CD4-positive, alpha-beta memory T cell (primary cell): Measurements from ENCODE around the gene SNAP91. TPM values are rescaled to one million over a fixed set of nuclear protein-coding genes. Genes with fewer than 3 reads are reported as not detected.
"Not testable (repeated sequence)": the region's sequence is repeated elsewhere in the genome, so short reads cannot be mapped to it uniquely, and the experiment has no call there.

Source experiments
- CTCF ChIA-PET: fragments of 350-600 bp; sonication (Branson Sonifier 250); formaldehyde crosslinking; loops from one replicate; lab custom pipeline; 2021; ENCODE audit warnings: inconsistent platforms; ENCODE audit not compliant: partially characterized antibody; lab: Charles Lee
- POLR2A ChIA-PET: fragments of 350-600 bp; sonication (Branson Sonifier 250); formaldehyde crosslinking; loops from one replicate; lab custom pipeline; 2021; ENCODE audit not compliant: partially characterized antibody; lab: Charles Lee
- DNase-seq, 5 donors: peaks; one replicate each; pipeline versions ENCODE4 v3.0.0 to v3.0.0-alpha.2; 2020 to 2022; ENCODE audit warnings: mixed read lengths in 1 of 5
- H3K27ac ChIP-seq: one replicate; pipeline ENCODE4 v1.7.0; 2013; ENCODE audit warnings: low read depth, low read length
- H3K27me3 ChIP-seq: 2 replicates; pipeline ENCODE4 v1.7.0; 2013; ENCODE audit warnings: mild to moderate bottlenecking, low read length, moderate library complexity; ENCODE audit not compliant: insufficient read depth
- H3K36me3 ChIP-seq: 2 replicates; pipeline ENCODE4 v1.7.0; 2013; ENCODE audit warnings: mild to moderate bottlenecking, low read length, moderate library complexity; ENCODE audit not compliant: insufficient read depth
- H3K4me1 ChIP-seq: 2 replicates; pipeline ENCODE4 v1.7.0; 2013; ENCODE audit warnings: mild to moderate bottlenecking, low read length, moderate library complexity; ENCODE audit not compliant: insufficient read depth
- H3K4me3 ChIP-seq, 2 donors: one replicate each; pipeline ENCODE4 v1.7.0; 2013; ENCODE audit warnings: low read length in 2 of 2, mild to moderate bottlenecking in 1 of 2
- H3K9me3 ChIP-seq, 2 donors: one replicate each; pipeline ENCODE4 v1.7.0; 2013; ENCODE audit warnings: low read length in 2 of 2, control low read depth in 1 of 2; ENCODE audit not compliant: control insufficient read depth in 1 of 2
- H3K27ac Mint-ChIP-seq, 7 donors: one replicate each; pipeline ENCODE4 v1.8.0; 2020 to 2021; ENCODE audit warnings: mixed read lengths in 7 of 7, mild to moderate bottlenecking in 6 of 7, inconsistent platforms in 3 of 7, moderate library complexity in 3 of 7
- H3K27me3 Mint-ChIP-seq, 2 donors: one replicate each; pipeline ENCODE4 v1.8.0; 2020 to 2021; ENCODE audit warnings: mixed read lengths in 2 of 2
- H3K36me3 Mint-ChIP-seq, 2 donors: one replicate each; pipeline ENCODE4 v1.8.0; 2020 to 2021; ENCODE audit warnings: mixed read lengths in 2 of 2, inconsistent platforms in 1 of 2, mild to moderate bottlenecking in 1 of 2
- H3K4me1 Mint-ChIP-seq, 4 donors: one replicate each; pipeline ENCODE4 v1.8.0; 2020 to 2021; ENCODE audit warnings: mixed read lengths in 4 of 4, mild to moderate bottlenecking in 1 of 4
- H3K4me3 Mint-ChIP-seq, 8 donors: one replicate each; pipeline ENCODE4 v1.8.0; 2020 to 2021; ENCODE audit warnings: mixed read lengths in 8 of 8, mild to moderate bottlenecking in 7 of 8, moderate library complexity in 6 of 8, inconsistent platforms in 3 of 8
- H3K9me3 Mint-ChIP-seq, 8 donors: one replicate each; pipeline ENCODE4 v1.8.0; 2020 to 2021; ENCODE audit warnings: mixed read lengths in 8 of 8, mild to moderate bottlenecking in 5 of 8, inconsistent platforms in 3 of 8, moderate library complexity in 1 of 8
- intact Hi-C: fragments of 100-400 bp; cut with micrococcal nuclease; formaldehyde crosslinking; loops from one replicate; pipeline ENCODE4 v1.15.1; 2023
- polyA plus RNA-seq, 2 donors: library from polyadenylated mRNA; unstranded; fragments of 300-500 nt; fragmentation: Illumina TruSeq; gene quantifications; one replicate each; pipeline ENCODE4 v1.2.3, GENCODE V29; 2021
- total RNA-seq, 2 experiments: library from RNA; stranded (reverse); gene quantifications; one replicate each; pipeline ENCODE4 v1.2.3, GENCODE V29; 2021

SNAP91 gene
- total and polyA plus RNA-seq, 4 experiments from 2014 or later: not detected

- H3K4me3 Mint-ChIP-seq: no peak overlapping the region
- no peak overlapping the region for H3K27ac Mint-ChIP-seq
- CTCF ChIA-PET: no interaction called here
- no peaks in the 10 kb centered on the region for H3K36me3 ChIP-seq
- H3K4me1 Mint-ChIP-seq: peaks cover 0 to 3% (median 2%) of the 10 kb centered on the region in 4 donors
- no peak overlapping the region for H3K27ac ChIP-seq
- H3K27me3 ChIP-seq: no peaks in the 10 kb centered on the region
- no peak overlapping the region for H3K4me3 ChIP-seq
- POLR2A ChIA-PET: no interaction called here
- H3K36me3 Mint-ChIP-seq: no peaks in the 10 kb centered on the region
- H3K4me1 ChIP-seq: no peaks in the 10 kb centered on the region
- peaks cover 0 to 2% of the 10 kb centered on the region in 2 donors for H3K27me3 Mint-ChIP-seq
- H3K9me3 Mint-ChIP-seq: no peaks in the 10 kb centered on the region
- no peaks in the 10 kb centered on the region for H3K9me3 ChIP-seq
- intact Hi-C loops: no loop called here
- no peak for DNase-seq
These were observed 118.5 kb downstream of the SNAP91 start for GRCh38 chr6:83590416-83590815.

GRCh38 chr6:83589076-83589475, 119.8 kb downstream of the SNAP91 start:
- no peaks in the 10 kb centered on the region for H3K36me3 Mint-ChIP-seq
- Histone ChIP-seq H3K4me1 (no peaks in the 10 kb centered on the region), H3K9me3 (no peaks in the 10 kb centered on the region), H3K36me3 (no peaks in the 10 kb centered on the region), H3K4me3 (no peak overlapping the region), H3K27me3 (no peaks in the 10 kb centered on the region), H3K27ac (no peak overlapping the region)
- no peaks in the 10 kb centered on the region for H3K9me3 Mint-ChIP-seq
- ChIA-PET POLR2A (no interaction called here), CTCF (no interaction called here)
- no peak overlapping the region for H3K4me3 Mint-ChIP-seq
- H3K27me3 Mint-ChIP-seq: peaks cover 0 to 2% of the 10 kb centered on the region in 2 donors
- H3K4me1 Mint-ChIP-seq: peaks cover 0 to 3% (median 2%) of the 10 kb centered on the region in 4 donors
- H3K27ac Mint-ChIP-seq: no peak overlapping the region
- DNase-seq: no peak
- intact Hi-C loops: no loop called here

GRCh38 chr6:83578057-83578456, 130.8 kb downstream of the SNAP91 start:
- Histone ChIP-seq H3K36me3 (no peaks in the 10 kb centered on the region), H3K4me3 (no peak overlapping the region), H3K9me3 (no peaks in the 10 kb centered on the region), H3K4me1 (no peaks in the 10 kb centered on the region), H3K27me3 (no peaks in the 10 kb centered on the region), H3K27ac (no peak overlapping the region)
- Mint-ChIP-seq H3K4me3 (no peak overlapping the region), H3K27ac (no peak overlapping the region), H3K4me1 (no peaks in the 10 kb centered on the region), H3K36me3 (no peaks in the 10 kb centered on the region), H3K9me3 (no peaks in the 10 kb centered on the region), H3K27me3 (peaks cover 1 to 2% of the 10 kb centered on the region in 2 donors)
- ChIA-PET CTCF (no interaction called here), POLR2A (no interaction called here)
- intact Hi-C loops: no loop called here
- DNase-seq: no peak

- Mint-ChIP-seq H3K36me3 (no peaks in the 10 kb centered on the region), H3K4me3 (no peak overlapping the region), H3K27ac (no peak overlapping the region), H3K27me3 (no peaks in the 10 kb centered on the region), H3K4me1 (no peaks in the 10 kb centered on the region), H3K9me3 (peaks cover 0 to 4% (median 2%) of the 10 kb centered on the region in 8 donors)
- H3K27ac ChIP-seq: no peak overlapping the region
- no peak for DNase-seq
- H3K9me3 ChIP-seq: no peaks in the 10 kb centered on the region
- POLR2A ChIA-PET: no interaction called here
- no peaks in the 10 kb centered on the region for H3K36me3 ChIP-seq
- H3K4me1 ChIP-seq: no peaks in the 10 kb centered on the region
- no peaks in the 10 kb centered on the region for H3K27me3 ChIP-seq
- no peak overlapping the region for H3K4me3 ChIP-seq
- intact Hi-C loops: no loop called here
- CTCF ChIA-PET: no interaction called here
These were observed 134.1 kb downstream of the SNAP91 start for GRCh38 chr6:83574783-83575182.

GRCh38 chr6:83571663-83572185, 137.2 kb downstream of the SNAP91 start:
- H3K4me3 ChIP-seq, DNase-seq, H3K27ac ChIP-seq, POLR2A ChIA-PET, H3K27me3 Mint-ChIP-seq, H3K36me3 Mint-ChIP-seq, H3K36me3 ChIP-seq, CTCF ChIA-PET, H3K4me1 Mint-ChIP-seq, H3K9me3 Mint-ChIP-seq, H3K27me3 ChIP-seq, H3K27ac Mint-ChIP-seq, H3K9me3 ChIP-seq, H3K4me1 ChIP-seq, intact Hi-C loops: not testable (repeated sequence)
- peak overlapping the region in 1 of 8 donors; percentile 29 for H3K4me3 Mint-ChIP-seq

GRCh38 chr6:83558975-83559374, 149.9 kb downstream of the SNAP91 start:
- Mint-ChIP-seq H3K4me1 (no peaks in the 10 kb centered on the region), H3K4me3 (no peak overlapping the region), H3K9me3 (peaks cover 0 to 9% (median 3%) of the 10 kb centered on the region in 8 donors), H3K36me3 (no peaks in the 10 kb centered on the region), H3K27me3 (peaks cover 0 to under 1% of the 10 kb centered on the region in 2 donors), H3K27ac (no peak overlapping the region)
- Histone ChIP-seq H3K4me1 (no peaks in the 10 kb centered on the region), H3K9me3 (no peaks in the 10 kb centered on the region), H3K27me3 (no peaks in the 10 kb centered on the region), H3K4me3 (no peak overlapping the region), H3K36me3 (no peaks in the 10 kb centered on the region), H3K27ac (no peak overlapping the region)
- CTCF ChIA-PET: no interaction called here
- DNase-seq: no peak
- intact Hi-C loops: no loop called here
- POLR2A ChIA-PET: no interaction called here

GRCh38 chr6:83556871-83557270, 152.0 kb downstream of the SNAP91 start:
- no peak for DNase-seq
- Histone ChIP-seq H3K36me3 (no peaks in the 10 kb centered on the region), H3K9me3 (no peaks in the 10 kb centered on the region), H3K4me1 (no peaks in the 10 kb centered on the region), H3K4me3 (no peak overlapping the region), H3K27ac (no peak overlapping the region), H3K27me3 (no peaks in the 10 kb centered on the region)
- no peaks in the 10 kb centered on the region for H3K36me3 Mint-ChIP-seq
- POLR2A ChIA-PET: no interaction called here
- peaks cover 0 to 2% of the 10 kb centered on the region in 2 donors for H3K27me3 Mint-ChIP-seq
- intact Hi-C loops: no loop called here
- H3K4me1 Mint-ChIP-seq: no peaks in the 10 kb centered on the region
- H3K9me3 Mint-ChIP-seq: peaks cover 0 to 3% (median 0%) of the 10 kb centered on the region in 8 donors
- CTCF ChIA-PET: no interaction called here
- no peak overlapping the region for H3K27ac Mint-ChIP-seq
- no peak overlapping the region for H3K4me3 Mint-ChIP-seq

GRCh38 chr6:83551748-83552147, 157.2 kb downstream of the SNAP91 start:
- H3K27ac Mint-ChIP-seq, CTCF ChIA-PET, H3K27me3 ChIP-seq, intact Hi-C loops, H3K27me3 Mint-ChIP-seq, H3K4me3 Mint-ChIP-seq, H3K27ac ChIP-seq, DNase-seq, H3K36me3 Mint-ChIP-seq, H3K4me1 Mint-ChIP-seq, H3K36me3 ChIP-seq, POLR2A ChIA-PET, H3K4me1 ChIP-seq, H3K4me3 ChIP-seq, H3K9me3 ChIP-seq: not testable (repeated sequence)
- H3K9me3 Mint-ChIP-seq: peaks cover 0 to 22% (median 4%) of the 10 kb centered on the region in 8 donors
